PC-9 (cell line): ENCODE measurements around the gene RPGRIP1. TPM values are rescaled to one million over a fixed set of nuclear protein-coding genes. Genes with fewer than 3 reads are reported as not detected.

Experiments
- BruUV-seq: library from RNA; stranded (reverse); fragments of 400-500 nt; replicated peaks from 2 replicates; lab custom pipeline; 2021; lab: Mats Ljungman, UMichigan
- CTCF ChIA-PET: fragments of 300-600 bp; sonication (Branson Sonifier 250); formaldehyde crosslinking; loops from one replicate; lab custom pipeline; 2022; ENCODE audit warnings: antibody characterized with exemption; lab: Charles Lee
- POLR2A ChIA-PET: fragments of 300-600 bp; sonication (Branson Sonifier 250); formaldehyde crosslinking; loops from one replicate; lab custom pipeline; 2022; ENCODE audit warnings: antibody characterized with exemption; ENCODE audit not compliant: unreplicated experiment; lab: Charles Lee
- DNase-seq, 2 experiments: peaks; one replicate each; pipeline versions ENCODE4 v3.0.0 to v3.0.0-alpha.2; 2015 to 2022; ENCODE audit warnings: mixed read lengths in 1 of 2
- H2AFZ ChIP-seq: fragments of 200-600 bp; sonication (generic); 2 replicates; pipeline ENCODE4 v1.8.1; 2017; ENCODE audit warnings: antibody characterized with exemption
- H3F3A ChIP-seq: fragments of 200-600 bp; sonication (generic); 2 replicates; pipeline ENCODE4 v1.8.1; 2017; ENCODE audit warnings: antibody characterized with exemption, mild to moderate bottlenecking, low read depth; ENCODE audit not compliant: insufficient read depth
- H3K27ac ChIP-seq: fragments of 200-600 bp; sonication (generic); 2 replicates; pipeline ENCODE4 v1.6.1; 2016; ENCODE audit warnings: mixed run types
- H3K27me3 ChIP-seq: fragments of 200-600 bp; sonication (generic); 2 replicates; pipeline ENCODE4 v1.6.1; 2016; ENCODE audit warnings: low read depth, mixed run types; ENCODE audit not compliant: insufficient read depth
- H3K36me3 ChIP-seq: fragments of 200-600 bp; sonication (generic); 2 replicates; pipeline ENCODE4 v1.6.1; 2016; ENCODE audit warnings: low read depth, mixed run types
- H3K4me1 ChIP-seq: fragments of 200-600 bp; sonication (generic); replicated peaks from 2 replicates; pipeline ENCODE4 v1.6.1; 2016; ENCODE audit warnings: mixed run types; ENCODE audit not compliant: insufficient read depth
- H3K4me2 ChIP-seq: fragments of 200-600 bp; sonication (generic); 2 replicates; pipeline ENCODE4 v1.6.1; 2017; ENCODE audit warnings: mixed run types
- H3K4me3 ChIP-seq: fragments of 200-600 bp; sonication (generic); 2 replicates; pipeline ENCODE4 v1.6.1; 2016; ENCODE audit warnings: mixed run types
- H3K79me2 ChIP-seq: fragments of 200-600 bp; sonication (generic); 2 replicates; pipeline ENCODE4 v1.6.1; 2017; ENCODE audit warnings: low read depth, mixed run types
- H3K9me2 ChIP-seq: fragments of 200-600 bp; sonication (generic); 2 replicates; pipeline ENCODE4 v1.8.1; 2017; ENCODE audit warnings: mild to moderate bottlenecking; ENCODE audit not compliant: insufficient read depth
- H3K9me3 ChIP-seq: fragments of 200-600 bp; sonication (generic); 2 replicates; pipeline ENCODE4 v1.8.1; 2016; ENCODE audit warnings: low read depth; ENCODE audit not compliant: insufficient read depth
- H4K20me1 ChIP-seq: fragments of 200-600 bp; sonication (generic); 2 replicates; pipeline ENCODE4 v1.8.1; 2017; ENCODE audit not compliant: insufficient read depth
- CTCF ChIP-seq: fragments of 200-600 bp; sonication (generic); conservative IDR thresholded peaks from 2 replicates; pipeline ENCODE4 v1.6.1; 2017; ENCODE audit warnings: mixed run types, antibody characterized with exemption, mild to moderate bottlenecking, moderate library complexity
- EZH2 ChIP-seq: fragments of 200-600 bp; sonication (generic); IDR thresholded peaks from 2 replicates; pipeline ENCODE4 v1.8.0; 2017; ENCODE audit warnings: antibody characterized with exemption, low read depth
- intact Hi-C: fragments of 100-400 bp; cut with micrococcal nuclease; formaldehyde crosslinking; loops from one replicate; pipeline ENCODE4 v1.10.0; 2022; ENCODE audit not compliant: unreplicated experiment
- total RNA-seq: library from RNA; stranded (reverse); gene quantifications from 2 replicates; pipeline ENCODE4 v1.2.3, GENCODE V29; 2021

The RPGRIP1 gene
- total RNA-seq, 1 experiment from 2014 or later, result 2.1 TPM

- Histone ChIP-seq H4K20me1 (peaks cover 100% of the 10 kb centered on the region), H3K4me2 (no peak overlapping the region), H2AFZ (no peak overlapping the region), H3K27ac (no peak overlapping the region), H3F3A (peaks cover 100% of the 10 kb centered on the region), H3K4me3 (no peak overlapping the region), H3K79me2 (peaks cover 100% of the 10 kb centered on the region), H3K9me2 (no peaks in the 10 kb centered on the region), H3K27me3 (no peaks in the 10 kb centered on the region), H3K9me3 (no peaks in the 10 kb centered on the region), H3K36me3 (peaks cover 79% of the 10 kb centered on the region), H3K4me1 (peaks cover 10% of the 10 kb centered on the region; the same call in 1 of the 2 replicates)
- TF ChIP-seq EZH2, result no peak
- no peak for TF ChIP-seq CTCF
- POLR2A ChIA-PET, result no interaction called here
- CTCF ChIA-PET, result no interaction called here
- DNase-seq, result no peak
- no TSS peak for BruUV-seq
- intact Hi-C loops, result loop anchor here (10.0 kb wide), 1 partner anchor 129 kb away; no protein-coding TSS in a partner anchor
These were observed 34.1 kb upstream of the RPGRIP1 start for GRCh38 chr14:21245813-21246212.

- Histone ChIP-seq H4K20me1 (peaks cover 100% of the 10 kb centered on the region), H3K4me2 (no peak overlapping the region), H3K27me3 (no peaks in the 10 kb centered on the region), H3K9me2 (no peaks in the 10 kb centered on the region), H2AFZ (no peak overlapping the region), H3F3A (peaks cover 98% of the 10 kb centered on the region), H3K27ac (peak overlapping the region; percentile 16; the same call in 1 of the 2 replicates), H3K4me3 (no peak overlapping the region), H3K9me3 (no peaks in the 10 kb centered on the region), H3K79me2 (peaks cover 100% of the 10 kb centered on the region), H3K4me1 (peaks cover 10% of the 10 kb centered on the region; the same call in 1 of the 2 replicates), H3K36me3 (peaks cover 80% of the 10 kb centered on the region)
- no peak for DNase-seq
- intact Hi-C loops, result loop anchor here (10.0 kb wide), 1 partner anchor 126 kb away; no protein-coding TSS in a partner anchor
- TF ChIP-seq CTCF, result no peak
- no peak for TF ChIP-seq EZH2
- CTCF ChIA-PET, result no interaction called here
- BruUV-seq, result no TSS peak
- POLR2A ChIA-PET, result interaction anchor here (0.6 kb wide), 1 partner anchor 147 kb away, joined by 4 read pairs; no protein-coding TSS in a partner anchor
These were observed 31.5 kb upstream of the RPGRIP1 start for GRCh38 chr14:21248338-21248737.

GRCh38 chr14:21248739-21249411, 31.0 kb upstream of the RPGRIP1 start:
- ChIA-PET POLR2A (no interaction called here), CTCF (no interaction called here)
- Histone ChIP-seq H3K4me3 (no peak overlapping the region), H3K36me3 (peaks cover 81% of the 10 kb centered on the region), H2AFZ (no peak overlapping the region), H3K27me3 (no peaks in the 10 kb centered on the region), H3K27ac (no peak overlapping the region; the same call in 1 of the 2 replicates), H4K20me1 (peaks cover 100% of the 10 kb centered on the region), H3K9me3 (no peaks in the 10 kb centered on the region), H3K4me1 (peaks cover 10% of the 10 kb centered on the region; the same call in 1 of the 2 replicates), H3F3A (peaks cover 98% of the 10 kb centered on the region), H3K4me2 (no peak overlapping the region), H3K79me2 (peaks cover 100% of the 10 kb centered on the region), H3K9me2 (no peaks in the 10 kb centered on the region)
- no TSS peak for BruUV-seq
- TF ChIP-seq CTCF (no peak), EZH2 (no peak)
- intact Hi-C loops, result loop anchor here (10.0 kb wide), 1 partner anchor 126 kb away; no protein-coding TSS in a partner anchor
- DNase-seq, result no peak
